ENCODE measurements around the gene SLC35D1.

The SLC35D1 gene

GRCh38 chr1:67043366-67043765 is 10.6 kb downstream of the SLC35D1 start:
- DNase-seq = no peak

GRCh38 chr1:67041841-67042503 is 12.0 kb downstream of the SLC35D1 start:
- no peak for DNase-seq

- no peak for DNase-seq
Observed at GRCh38 chr1:67040405-67040804, 13.5 kb downstream of the SLC35D1 start.

- DNase-seq = no peak
Observed at GRCh38 chr1:67031859-67032247, 22.1 kb downstream of the SLC35D1 start.

GRCh38 chr1:67031121-67031858 is 22.7 kb downstream of the SLC35D1 start:
- no peak for DNase-seq

DNA sequence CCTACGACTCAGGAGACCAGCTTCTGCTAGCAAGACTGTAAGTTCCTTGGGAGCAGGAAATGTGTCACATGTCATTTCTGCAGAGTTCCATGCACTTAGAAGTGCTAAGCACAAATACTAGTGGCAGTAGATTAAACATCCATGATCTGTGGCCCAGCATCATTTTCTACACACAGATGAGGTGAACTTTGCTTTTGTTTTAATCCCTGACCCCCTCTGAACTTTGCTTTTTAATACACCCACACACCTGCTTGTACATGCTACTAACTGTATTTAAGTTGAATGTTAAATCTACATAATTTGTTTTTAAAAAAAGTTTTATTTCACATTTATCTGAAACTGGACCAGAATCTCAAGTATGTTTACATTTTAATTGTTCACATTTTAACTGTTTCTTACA is 24.5 kb downstream of the SLC35D1 start:
- no peak for DNase-seq

DNA sequence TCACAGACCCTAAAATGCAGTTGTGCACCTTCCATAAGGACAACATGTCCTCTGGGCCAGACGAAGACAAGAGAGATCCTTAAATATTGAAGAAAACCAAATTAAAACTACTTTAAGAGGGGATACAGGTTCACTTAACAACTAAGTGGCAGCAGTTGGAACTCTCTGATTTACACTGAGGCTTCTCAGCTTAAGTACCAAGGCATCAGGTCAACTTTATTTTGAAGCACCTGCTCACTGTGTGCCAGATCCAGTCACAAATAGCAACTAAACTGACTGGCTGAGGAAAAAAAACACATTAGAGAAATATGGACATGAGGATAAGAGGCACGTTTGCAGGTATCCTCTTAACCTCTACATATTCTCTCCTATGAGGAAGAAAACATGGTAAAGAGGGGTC is 33.2 kb downstream of the SLC35D1 start:
- no peak for DNase-seq

DNA sequence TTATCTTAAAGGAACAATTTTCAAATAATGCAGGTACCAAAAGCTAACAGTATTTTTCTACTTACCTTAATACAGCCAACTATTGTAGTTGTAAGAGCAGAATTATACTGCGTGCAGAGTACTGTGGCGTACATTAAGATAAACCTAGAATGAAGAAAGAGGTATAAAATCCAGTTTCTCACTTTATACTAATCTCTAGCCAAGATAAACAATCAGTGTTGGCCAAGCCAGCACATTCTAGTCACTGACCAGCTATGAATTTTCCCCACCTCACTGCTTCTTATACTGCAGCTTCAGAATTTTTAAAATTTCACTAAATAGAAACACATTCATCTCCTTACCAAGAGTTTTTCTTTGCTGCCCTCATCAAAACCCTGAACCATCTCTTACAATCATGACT is 33.6 kb downstream of the SLC35D1 start:
- DNase-seq = no peak

- no peak for DNase-seq
Observed at GRCh38 chr1:67019600-67020136, 34.3 kb downstream of the SLC35D1 start.

GRCh38 chr1:67019121-67019520 is 34.8 kb downstream of the SLC35D1 start:
- DNase-seq = no peak

GRCh38 chr1:67018574-67018973 is 35.4 kb downstream of the SLC35D1 start:
- no peak for DNase-seq

DNA sequence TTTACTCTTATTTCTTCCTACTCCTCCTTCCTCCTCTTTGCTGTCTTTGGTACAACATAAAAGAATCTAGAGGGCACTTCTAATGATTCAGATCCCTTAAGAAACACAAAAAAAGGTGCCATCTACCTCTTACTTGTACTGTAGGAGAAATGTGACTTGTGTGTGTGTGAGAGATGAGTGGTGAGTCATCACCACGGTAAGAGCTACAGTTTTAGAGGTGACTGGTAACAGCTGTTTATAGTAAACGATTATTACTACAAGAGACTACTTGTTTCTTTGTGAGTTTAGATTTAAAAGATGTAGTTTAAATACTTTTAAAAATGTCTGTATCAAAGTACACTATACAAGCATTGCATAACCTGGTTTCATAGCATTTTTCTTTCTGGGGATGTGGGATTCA is 40.4 kb downstream of the SLC35D1 start:
- no peak for DNase-seq

DNA sequence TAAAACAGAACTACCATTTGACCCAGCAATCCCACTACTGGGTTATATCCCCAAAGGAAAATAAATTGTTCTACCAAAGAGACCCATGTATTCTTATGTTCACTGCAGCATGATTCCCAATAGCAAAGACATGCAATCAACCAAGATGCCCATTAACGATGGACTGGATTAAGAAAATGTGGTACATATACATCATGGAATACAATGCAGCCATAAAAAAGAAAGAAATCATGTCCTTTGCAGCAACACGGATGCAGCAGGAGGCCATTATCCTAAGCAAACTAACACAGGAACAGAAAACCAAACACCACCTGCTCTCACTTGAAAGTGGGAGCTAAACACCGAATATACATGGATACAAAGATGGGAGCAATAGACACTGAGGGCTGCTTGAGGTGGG is 44.2 kb downstream of the SLC35D1 start:
- DNase-seq = no peak

- no peak for DNase-seq
Observed at GRCh38 chr1:67005068-67005467, 48.9 kb downstream of the SLC35D1 start.

DNA sequence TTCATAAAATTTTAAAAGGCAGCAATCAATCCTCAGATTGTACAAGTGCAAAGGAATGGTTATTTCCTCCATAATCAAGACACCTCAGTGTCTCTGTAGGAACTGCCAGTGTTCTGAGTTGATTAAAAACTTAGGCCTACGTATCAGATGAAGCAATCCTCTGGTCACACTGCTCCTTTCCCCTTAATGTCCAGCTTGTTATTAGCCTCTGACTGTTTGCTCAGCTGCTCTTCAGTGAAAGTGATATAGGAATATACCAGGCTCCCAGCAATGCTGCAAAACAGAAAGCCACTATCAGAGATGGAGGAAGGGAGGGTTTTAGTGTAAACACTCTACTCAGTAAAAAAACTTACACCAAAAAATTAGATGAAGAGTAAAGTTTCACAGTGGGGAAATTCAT is 49.8 kb downstream of the SLC35D1 start:
- no peak for DNase-seq

GRCh38 chr1:67001682-67002425 is 52.1 kb downstream of the SLC35D1 start:
- DNase-seq = no peak

- no peak for DNase-seq
Observed at GRCh38 chr1:66999640-67000400, 54.1 kb downstream of the SLC35D1 start.

GRCh38 chr1:66998972-66999371 is 55.0 kb downstream of the SLC35D1 start:
- DNase-seq = no peak

- DNase-seq = peak; percentile 50
Observed at GRCh38 chr1:66996018-66996682, 57.8 kb downstream of the SLC35D1 start.

- DNase-seq = no peak
Observed at GRCh38 chr1:66993076-66993475, 60.9 kb downstream of the SLC35D1 start.

GRCh38 chr1:66985835-66986234 is 68.1 kb downstream of the SLC35D1 start:
- no peak for DNase-seq

DNA sequence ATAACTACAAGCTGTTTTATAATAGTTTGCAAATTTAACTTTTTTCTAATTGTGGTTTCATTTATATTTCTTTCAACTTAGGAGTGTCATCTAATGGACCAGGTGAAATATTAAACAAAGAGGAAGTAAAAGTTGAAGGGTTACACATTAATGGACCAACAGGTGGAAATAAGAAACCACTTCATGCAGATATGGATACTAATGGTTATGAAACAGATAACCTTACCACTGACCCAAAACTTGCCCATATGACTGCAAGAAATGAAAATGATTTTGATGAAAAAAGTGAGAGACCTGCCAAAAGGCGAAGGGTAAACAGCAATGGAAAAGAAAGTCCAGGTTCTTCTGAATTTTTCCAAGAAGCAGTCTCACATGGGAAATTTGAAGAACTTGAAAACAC is 69.5 kb downstream of the SLC35D1 start:
- DNase-seq = no peak

Data from KG1 (cell line).